ENCODE measurements around the gene BARX2.
"Not testable (repeated sequence)": the region's sequence is repeated elsewhere in the genome, so short reads cannot be mapped to it uniquely, and the experiment has no call there.

- not testable (repeated sequence) for TF ChIP-seq CTCF (IDR thresholded peaks at IDR 0.05); EZH2 (IDR thresholded peaks at IDR 0.05; ENCODE audit: borderline replicate concordance, insufficient read depth, low read depth, low read length, poor library complexity, severe bottlenecking)
Measured at GRCh38 chr11:129344301-129344940, 31.2 kb upstream of the BARX2 start.
